Esophagus squamous epithelium (tissue), 4 donors: ENCODE results near the gene KIFC3.

Experiments
- CTCF ChIP-seq, 6 experiments: fragments of 450-650 bp in 4 of 6; fragments of 200-600 bp in 2 of 6; sonication (generic) in 2 of 6; IDR thresholded peaks; one replicate each; pipeline ENCODE4 v1.5.1; 2016 to 2019; ENCODE audit warnings: antibody characterized with exemption in 6 of 6, mild to moderate bottlenecking in 4 of 6, moderate library complexity in 4 of 6
- POLR2A ChIP-seq, 4 donors: fragments of 450-650 bp; IDR thresholded peaks; one replicate each; pipeline ENCODE4 v1.6.1; 2017; ENCODE audit warnings: antibody characterized with exemption in 4 of 4, mild to moderate bottlenecking in 4 of 4, moderate library complexity in 3 of 4

- TF ChIP-seq CTCF (IDR thresholded peaks at IDR 0.05) (no peak), POLR2A (IDR thresholded peaks at IDR 0.05) (no peak)
Measured at GRCh38 chr16:57761301-57761700, 41.0 kb downstream of the KIFC3 start.
